H1 (cell line): ENCODE data around the gene PLA2R1. TPM values are rescaled to one million over a fixed set of nuclear protein-coding genes. Genes with fewer than 3 reads are reported as not detected.

Experiments
- CTCF ChIA-PET: fragments of 300-600 bp; sonication (Branson Sonifier 250); formaldehyde crosslinking; loops from one replicate; lab custom pipeline; 2021; ENCODE audit not compliant: partially characterized antibody; lab: Charles Lee
- POLR2A ChIA-PET: fragments of 300-600 bp; sonication (Branson Sonifier 250); formaldehyde crosslinking; loops from one replicate; lab custom pipeline; 2021; ENCODE audit warnings: inconsistent platforms; ENCODE audit not compliant: partially characterized antibody; lab: Charles Lee
- DNase-seq, 2 experiments: peaks; one replicate each; pipeline versions ENCODE4 v3.0.0 to v3.0.0-alpha.2; 2010 to 2022; ENCODE audit warnings: low spot score in 2 of 2, low read depth in 1 of 2, mixed read lengths in 1 of 2
- FAIRE-seq: peaks from 2 replicates; lab custom pipeline; 2011; peaks lifted over from hg19 to GRCh38; lab: Jason Lieb, UNC
- H2AFZ ChIP-seq: 2 replicates; pipeline ENCODE4 v1.8.1; 2012; ENCODE audit warnings: low read length, inconsistent platforms
- H2AK5ac ChIP-seq: 2 replicates; pipeline ENCODE4 v1.6.1; 2013; ENCODE audit warnings: low read depth, low read length
- H2BK120ac ChIP-seq: replicated peaks from 2 replicates; pipeline ENCODE3; 2013; ENCODE audit warnings: low read depth, low read length, inconsistent platforms
- H2BK12ac ChIP-seq: 2 replicates; pipeline ENCODE4 v1.6.1; 2013; ENCODE audit warnings: low read depth, low read length
- H2BK15ac ChIP-seq: 2 replicates; pipeline ENCODE4 v1.6.1; 2013; ENCODE audit warnings: low read length
- H2BK20ac ChIP-seq: 2 replicates; pipeline ENCODE4 v1.6.1; 2013; ENCODE audit warnings: low read length
- H2BK5ac ChIP-seq: 2 replicates; pipeline ENCODE4 v1.6.1; 2013; ENCODE audit warnings: low read depth, low read length
- H3K14ac ChIP-seq: 2 replicates; pipeline ENCODE4 v1.6.1; 2013; ENCODE audit warnings: inconsistent platforms; ENCODE audit not compliant: insufficient read length
- H3K18ac ChIP-seq: 2 replicates; pipeline ENCODE4 v1.6.1; 2013; ENCODE audit warnings: low read length; ENCODE audit errors: extremely low read depth
- H3K23ac ChIP-seq: 2 replicates; pipeline ENCODE4 v1.6.1; 2013; ENCODE audit warnings: inconsistent platforms; ENCODE audit not compliant: insufficient read length
- H3K23me2 ChIP-seq: 2 replicates; pipeline ENCODE4 v1.6.1; 2013; ENCODE audit warnings: low read depth, low read length
- H3K27ac ChIP-seq: 2 replicates; pipeline ENCODE4 v1.6.1; 2011; ENCODE audit warnings: low read depth, low read length, inconsistent platforms
- H3K27me3 ChIP-seq, 4 experiments: replicated peaks in 1 of 4; 1 replicate in 1 of 4; 2 replicates in 3 of 4; pipeline versions ENCODE4 v1.6.1 to v1.8.1; 2011 to 2013; ENCODE audit warnings: low read length in 3 of 4, mild to moderate bottlenecking in 3 of 4, inconsistent platforms in 2 of 4, mixed read lengths in 2 of 4, moderate library complexity in 1 of 4; ENCODE audit not compliant: control insufficient read depth in 3 of 4, insufficient read depth in 3 of 4; ENCODE audit errors: extremely low read depth in 1 of 4
- H3K36me3 ChIP-seq, 4 experiments: 2 replicates each; pipeline versions ENCODE4 v1.6.1 to v1.8.1; 2011 to 2013; ENCODE audit warnings: mild to moderate bottlenecking in 4 of 4, low read length in 3 of 4, moderate library complexity in 2 of 4, control low read depth in 1 of 4, inconsistent platforms in 1 of 4; ENCODE audit not compliant: insufficient read depth in 4 of 4, control insufficient read depth in 2 of 4
- H3K4ac ChIP-seq: replicated peaks from 2 replicates; pipeline ENCODE3; 2013; ENCODE audit warnings: low read length, low read depth, mixed read lengths, inconsistent platforms; ENCODE audit not compliant: insufficient read length
- H3K4me1 ChIP-seq, 4 experiments: replicated peaks in 1 of 4; 1 replicate in 1 of 4; 2 replicates in 3 of 4; pipeline versions ENCODE4 v1.6.1 to v1.8.1; 2011 to 2013; ENCODE audit warnings: low read length in 3 of 4, inconsistent platforms in 2 of 4, mixed read lengths in 1 of 4; ENCODE audit not compliant: insufficient read depth in 4 of 4, control insufficient read depth in 3 of 4
- H3K4me2 ChIP-seq, 2 experiments: 2 replicates each; pipeline versions ENCODE4 v1.6.1 to v1.8.1; 2011 to 2013; ENCODE audit warnings: low read depth in 2 of 2, low read length in 2 of 2, control low read depth in 1 of 2, inconsistent platforms in 1 of 2, mild to moderate bottlenecking in 1 of 2; ENCODE audit not compliant: insufficient read depth in 1 of 2
- H3K4me3 ChIP-seq, 4 experiments: fragments of 200-600, 300-600 bp in 1 of 4; sonication (generic), shearing (Covaris generic), sonication (Bioruptor Twin) in 1 of 4; 2 replicates each; pipeline versions ENCODE4 v1.5.1 to v1.8.1; 2011 to 2016; ENCODE audit warnings: low read length in 4 of 4, low read depth in 3 of 4, control low read depth in 2 of 4, inconsistent platforms in 2 of 4, mild to moderate bottlenecking in 2 of 4, mixed read lengths in 1 of 4, moderate library complexity in 1 of 4; ENCODE audit not compliant: insufficient read depth in 2 of 4; ENCODE audit errors: extremely low read depth in 1 of 4
- H3K56ac ChIP-seq: replicated peaks from 2 replicates; pipeline ENCODE3; 2013; ENCODE audit warnings: low read depth, mild to moderate bottlenecking, mixed read lengths, low read length, inconsistent platforms; ENCODE audit not compliant: insufficient read length
- H3K79me1 ChIP-seq: 2 replicates; pipeline ENCODE4 v1.6.1; 2013; ENCODE audit warnings: low read depth, low read length, control low read depth
- H3K79me2 ChIP-seq, 2 experiments: 2 replicates each; pipeline versions ENCODE4 v1.6.1 to v1.8.1; 2012 to 2013; ENCODE audit warnings: low read length in 2 of 2, mild to moderate bottlenecking in 2 of 2, inconsistent platforms in 1 of 2; ENCODE audit not compliant: insufficient read depth in 2 of 2, control insufficient read depth in 1 of 2
- H3K9ac ChIP-seq, 4 experiments: replicated peaks in 1 of 4; 1 replicate in 1 of 4; 2 replicates in 3 of 4; pipeline versions ENCODE4 v1.6.1 to v1.8.1; 2011 to 2013; ENCODE audit warnings: low read depth in 3 of 4, low read length in 3 of 4, control low read depth in 2 of 4, mild to moderate bottlenecking in 2 of 4, moderate library complexity in 2 of 4, inconsistent platforms in 1 of 4; ENCODE audit errors: extremely low read depth in 1 of 4
- H3K9me3 ChIP-seq, 2 experiments: 2 replicates each; pipeline versions ENCODE4 v1.6.1 to v1.8.1; 2012 to 2013; ENCODE audit warnings: mild to moderate bottlenecking in 2 of 2, moderate library complexity in 2 of 2, control low read depth in 1 of 2, inconsistent platforms in 1 of 2, low read depth in 1 of 2, low read length in 1 of 2, mixed read lengths in 1 of 2; ENCODE audit not compliant: insufficient read depth in 2 of 2
- H4K20me1 ChIP-seq, 2 experiments: replicated peaks in 1 of 2; 2 replicates each; pipeline versions ENCODE3 to v1.8.1; 2011 to 2013; ENCODE audit warnings: inconsistent platforms in 2 of 2, low read length in 2 of 2, mild to moderate bottlenecking in 1 of 2; ENCODE audit not compliant: insufficient read depth in 2 of 2, control insufficient read depth in 1 of 2
- H4K5ac ChIP-seq: 2 replicates; pipeline ENCODE4 v1.6.1; 2013; ENCODE audit warnings: low read length, low read depth, mixed read lengths, inconsistent platforms; ENCODE audit not compliant: insufficient read length
- H4K8ac ChIP-seq: 2 replicates; pipeline ENCODE4 v1.8.0; 2013; ENCODE audit warnings: mild to moderate bottlenecking, moderate library complexity, low read length, inconsistent platforms; ENCODE audit not compliant: insufficient read depth; ENCODE audit errors: extremely low read depth
- H4K91ac ChIP-seq: replicated peaks from 2 replicates; pipeline ENCODE3; 2013; ENCODE audit warnings: low read length, mixed read lengths, inconsistent platforms; ENCODE audit not compliant: insufficient read length
- WGBS, 2 experiments: shearing (Covaris generic) in 1 of 2; methylation state at CpG; one replicate each; pipeline versions ENCODE4 v1.1.6 to v1.1.7; 2013 to 2015; ENCODE audit warnings: low lambda C conversion rate in 2 of 2, mixed read lengths in 2 of 2, inconsistent platforms in 1 of 2, low coverage in 1 of 2, missing lambda C conversion rate in 1 of 2; ENCODE audit not compliant: insufficient replicate concordance in 2 of 2, insufficient coverage in 1 of 2, insufficient read length in 1 of 2; ENCODE audit errors: extremely low coverage in 1 of 2, missing lambda C conversion rate in 1 of 2; 5-methylcytosine and 5-hydroxymethylcytosine counted together
- polyA plus RNA-seq, 7 experiments: library from polyadenylated mRNA; depleted of rRNA in 3 of 7; stranded (reverse) in 5 of 7; unstranded in 2 of 7; fragments of >200 nt in 5 of 7; fragments of 200-250 nt in 2 of 7; gene quantifications; 1 replicate in 5 of 7; 2 replicates in 1 of 7; 4 replicates in 1 of 7; pipeline versions ENCODE4 v1.2.1 to v1.2.3, GENCODE V29; 2011 to 2013; ENCODE audit warnings: missing spikeins in 2 of 7, mixed read lengths in 2 of 7
- total RNA-seq: library from RNA; stranded (reverse); fragmentation: NEBNext Ultra II Directional; extraction: Animal tissue kit (Norgen Biotek cat#: 25700); gene quantifications from 2 replicates; pipeline ENCODE4 v1.2.1, GENCODE V29; 2021

PLA2R1 gene
- total and polyA plus RNA-seq, 2 of the 8 experiments (the other 6 are each of a cell fraction or from before 2014, with no cell fraction given) = 0.65 to 1.5 TPM

- CTCF ChIA-PET = interaction anchor here (0.9 to 2.8 kb wide), 8 partner anchors 9 to 164 kb away, joined by 3 to 13 read pairs (median 4); no protein-coding TSS in a partner anchor
These were observed 16.7 kb downstream of the PLA2R1 start for GRCh38 chr2:160045703-160046210.

More at GRCh38 chr2:160045703-160046210, 16.7 kb downstream of the PLA2R1 start:
- H2BK15ac ChIP-seq = no peak overlapping the region
- no peaks in the 10 kb centered on the region for H4K20me1 ChIP-seq
- H3K4me3 ChIP-seq = no peak overlapping the region
- no peak overlapping the region for H2BK20ac ChIP-seq
- no peak overlapping the region for H3K27ac ChIP-seq
- H2AK5ac ChIP-seq = no peak overlapping the region
- POLR2A ChIA-PET = no interaction called here
- peaks cover 0 to 6% (median 0%) of the 10 kb centered on the region in 4 experiments; a peak in 2 of 7 replicates for H3K4me1 ChIP-seq
- no peaks in the 10 kb centered on the region for H3K9me3 ChIP-seq
- no peaks in the 10 kb centered on the region for H3K79me1 ChIP-seq
- no peak overlapping the region for H3K9ac ChIP-seq
- no peak overlapping the region for H2BK120ac ChIP-seq
- FAIRE-seq = no peak
- H2BK5ac ChIP-seq = no peak overlapping the region
- H3K56ac ChIP-seq = no peak overlapping the region
- H3K14ac ChIP-seq = no peak overlapping the region
- H3K23ac ChIP-seq = no peak overlapping the region
- no peak overlapping the region for H3K4me2 ChIP-seq
- no peak for DNase-seq
- H3K79me2 ChIP-seq = no peaks in the 10 kb centered on the region
- H3K4ac ChIP-seq = no peak overlapping the region
- H4K91ac ChIP-seq = no peak overlapping the region
- H3K27me3 ChIP-seq = no peaks in the 10 kb centered on the region
- no peak overlapping the region for H4K8ac ChIP-seq
- no peak overlapping the region for H2BK12ac ChIP-seq
- H4K5ac ChIP-seq = no peak overlapping the region
- H3K36me3 ChIP-seq = no peaks in the 10 kb centered on the region
- H3K23me2 ChIP-seq = no peaks in the 10 kb centered on the region; the same call in 1 of the 2 replicates
- no peak overlapping the region for H3K18ac ChIP-seq
- 83% methylated on average over 7 of the region's 7 CpGs; no CpG with 5 or more reads in 1 of the 2 experiments for WGBS, 2 experiments
- no peak overlapping the region for H2AFZ ChIP-seq
